Tibial artery (tissue), 4 donors: ENCODE measurements around the gene SLC39A8.

ENCODE experiments used
- DNase-seq, 2 donors: peaks; one replicate each; pipeline ENCODE4 v3.0.0-alpha.2; 2019
- H3K27ac ChIP-seq, 2 donors: fragments of 200-600 bp; sonication (generic) in 1 of 2; 1 replicate in 1 of 2; 2 replicates in 1 of 2; pipeline ENCODE4 v1.5.1; 2018 to 2019; ENCODE audit warnings: mild to moderate bottlenecking in 1 of 2
- H3K27me3 ChIP-seq, 2 donors: fragments of 200-600 bp; sonication (generic) in 1 of 2; one replicate each; pipeline versions ENCODE4 v1.5.1 to v1.6.0; 2016 to 2019
- H3K36me3 ChIP-seq, 3 donors: fragments of 200-600 bp; sonication (generic) in 2 of 3; one replicate each; pipeline ENCODE4 v1.5.1; 2016 to 2019; ENCODE audit warnings: mild to moderate bottlenecking in 2 of 3
- H3K4me1 ChIP-seq, 4 donors: fragments of 200-600 bp; sonication (generic) in 2 of 4; 1 replicate in 3 of 4; 2 replicates in 1 of 4; pipeline ENCODE4 v1.5.1; 2016 to 2019
- H3K4me3 ChIP-seq, 2 donors: fragments of 200-600 bp; sonication (generic) in 1 of 2; 1 replicate in 1 of 2; 2 replicates in 1 of 2; pipeline ENCODE4 v1.5.1; 2018 to 2019; ENCODE audit warnings: mild to moderate bottlenecking in 2 of 2
- H3K9me3 ChIP-seq, 3 donors: fragments of 200-600 bp; sonication (generic) in 1 of 3; one replicate each; pipeline ENCODE4 v1.5.1; 2016 to 2019
- CTCF ChIP-seq, 2 experiments: fragments of 200-600 bp in 1 of 2; fragments of 450-650 bp in 1 of 2; IDR thresholded peaks; one replicate each; pipeline ENCODE4 v1.5.1; 2017 to 2019; ENCODE audit warnings: antibody characterized with exemption in 2 of 2, mild to moderate bottlenecking in 1 of 2, moderate library complexity in 1 of 2
- intact Hi-C: fragments of 100-400 bp; cut with DNase I; formaldehyde crosslinking; loops from one replicate; pipeline ENCODE4 v1.15.0; 2023; ENCODE audit warnings: low total_unique reads

SLC39A8 gene

DNA sequence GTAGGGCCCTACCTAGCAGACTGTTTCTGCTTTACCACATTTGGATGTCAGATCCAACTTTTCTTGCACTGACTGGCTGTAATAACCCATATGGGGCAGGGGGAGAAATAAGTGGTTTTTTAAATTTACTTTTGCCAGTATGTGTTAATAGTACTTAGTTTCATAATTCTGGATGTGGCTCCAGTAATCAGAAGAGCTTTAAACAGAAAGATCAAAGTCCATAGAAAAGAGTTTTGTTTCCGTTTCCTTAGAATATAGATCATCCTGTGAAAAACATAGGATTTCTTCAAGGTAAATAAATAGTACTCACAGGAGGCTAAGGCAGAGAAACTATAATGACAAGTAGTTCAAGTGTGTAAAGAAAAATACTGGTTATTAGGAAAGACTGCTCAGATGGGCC lies 85.6 kb downstream of the SLC39A8 start:
- no peaks in the 10 kb centered on the region for H3K36me3 ChIP-seq
- H3K4me1 ChIP-seq, result no peaks in the 10 kb centered on the region
- TF ChIP-seq CTCF (IDR thresholded peaks at IDR 0.05), result no peak
- H3K27me3 ChIP-seq, result no peaks in the 10 kb centered on the region
- intact Hi-C loops, result no loop called here
- no peak overlapping the region for H3K27ac ChIP-seq
- no peak for DNase-seq
- H3K9me3 ChIP-seq, result no peaks in the 10 kb centered on the region
- no peak overlapping the region for H3K4me3 ChIP-seq

DNA sequence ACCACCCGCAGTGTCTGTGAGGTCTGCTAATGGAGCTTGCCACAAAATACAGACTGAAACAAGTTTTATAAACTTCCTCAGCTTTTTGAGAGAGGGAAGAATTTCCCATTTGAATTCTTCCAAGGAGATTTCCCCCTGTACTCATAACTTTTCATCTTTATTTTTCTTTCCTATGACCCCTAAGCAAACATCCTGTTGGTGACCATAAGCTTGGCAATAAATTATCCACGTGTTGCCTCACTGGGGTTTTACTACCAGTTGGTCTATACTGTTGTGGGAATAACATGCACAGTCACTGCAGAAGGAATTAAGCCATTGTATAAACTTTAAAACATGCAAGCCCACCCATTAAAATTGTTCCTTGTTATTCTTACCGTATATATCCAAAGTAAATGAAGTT lies 86.2 kb downstream of the SLC39A8 start:
- Histone ChIP-seq H3K4me3 (no peak overlapping the region), H3K4me1 (no peaks in the 10 kb centered on the region), H3K27ac (no peak overlapping the region), H3K36me3 (no peaks in the 10 kb centered on the region), H3K9me3 (no peaks in the 10 kb centered on the region), H3K27me3 (no peaks in the 10 kb centered on the region)
- DNase-seq, result no peak
- TF ChIP-seq CTCF (IDR thresholded peaks at IDR 0.05), result no peak
- intact Hi-C loops, result no loop called here

GRCh38 chr4:102256321-102256720 lies 89.0 kb downstream of the SLC39A8 start:
- no peak overlapping the region for H3K4me3 ChIP-seq
- intact Hi-C loops, result no loop called here
- no peaks in the 10 kb centered on the region for H3K27me3 ChIP-seq
- H3K27ac ChIP-seq, result no peak overlapping the region
- DNase-seq, result no peak
- no peaks in the 10 kb centered on the region for H3K36me3 ChIP-seq
- no peaks in the 10 kb centered on the region for H3K4me1 ChIP-seq
- no peaks in the 10 kb centered on the region for H3K9me3 ChIP-seq
- no peak for TF ChIP-seq CTCF (IDR thresholded peaks at IDR 0.05)

GRCh38 chr4:102253860-102254259 lies 91.4 kb downstream of the SLC39A8 start:
- intact Hi-C loops, result no loop called here
- H3K4me3 ChIP-seq, result no peak overlapping the region
- no peaks in the 10 kb centered on the region for H3K9me3 ChIP-seq
- no peak for TF ChIP-seq CTCF (IDR thresholded peaks at IDR 0.05)
- no peak overlapping the region for H3K27ac ChIP-seq
- H3K27me3 ChIP-seq, result no peaks in the 10 kb centered on the region
- H3K36me3 ChIP-seq, result no peaks in the 10 kb centered on the region
- DNase-seq, result no peak
- H3K4me1 ChIP-seq, result no peaks in the 10 kb centered on the region

DNA sequence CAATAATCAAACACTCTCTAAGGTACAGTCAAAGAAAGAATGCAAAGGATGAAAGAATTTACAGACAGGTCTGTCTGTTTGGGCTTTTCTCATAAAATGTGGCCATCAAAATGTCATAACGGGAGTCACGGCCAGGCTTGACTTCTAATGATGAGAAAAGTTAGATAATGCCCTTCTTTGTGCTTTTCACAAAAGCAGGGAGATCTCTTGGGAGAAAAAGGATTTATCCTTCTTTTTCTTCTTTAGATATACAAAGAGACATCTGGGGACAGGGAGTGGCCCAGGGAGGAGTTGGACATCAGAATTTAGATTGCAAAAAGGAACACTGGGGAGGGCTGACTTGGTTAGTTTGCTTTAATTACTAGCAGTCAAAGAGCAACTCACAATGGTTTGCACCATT lies 93.1 kb downstream of the SLC39A8 start:
- no peak for TF ChIP-seq CTCF (IDR thresholded peaks at IDR 0.05)
- H3K27me3 ChIP-seq, result no peaks in the 10 kb centered on the region
- H3K4me1 ChIP-seq, result no peaks in the 10 kb centered on the region
- H3K36me3 ChIP-seq, result no peaks in the 10 kb centered on the region
- intact Hi-C loops, result no loop called here
- no peak for DNase-seq
- H3K9me3 ChIP-seq, result no peaks in the 10 kb centered on the region
- no peak overlapping the region for H3K27ac ChIP-seq
- H3K4me3 ChIP-seq, result no peak overlapping the region

GRCh38 chr4:102250341-102250740 lies 94.9 kb downstream of the SLC39A8 start:
- Histone ChIP-seq H3K9me3 (peaks cover 0 to under 1% (median 0%) of the 10 kb centered on the region in 3 donors), H3K4me1 (no peaks in the 10 kb centered on the region), H3K27ac (no peak overlapping the region), H3K4me3 (no peak overlapping the region), H3K36me3 (no peaks in the 10 kb centered on the region), H3K27me3 (no peaks in the 10 kb centered on the region)
- DNase-seq, result no peak
- intact Hi-C loops, result no loop called here
- no peak for TF ChIP-seq CTCF (IDR thresholded peaks at IDR 0.05)
